HepG2 (cell line): ENCODE data around the gene HYAL1. TPM values are rescaled to one million over a fixed set of nuclear protein-coding genes. Genes with fewer than 3 reads are reported as not detected.
A peak's percentile ranks its signal among the peaks of the same experiment; 100 is the strongest.

ENCODE experiments used
- CC2D1A ChIP-seq: sonication (generic); formaldehyde crosslinking; IDR thresholded peaks from 2 replicates; pipeline ENCODE4 v1.8.1; 2023; ENCODE audit warnings: mild to moderate bottlenecking, missing genetic modification reagents
- EP300 ChIP-seq, 3 experiments: sonication (generic) in 1 of 3; formaldehyde crosslinking in 1 of 3; IDR thresholded peaks; 2 replicates each; pipeline versions ENCODE4 v1.5.1 to v1.6.1; 2011 to 2020; ENCODE audit warnings: low read depth in 2 of 3, low read length in 2 of 3, borderline replicate concordance in 1 of 3, improper control_type of control experiment in 1 of 3, mild to moderate bottlenecking in 1 of 3, missing genetic modification reagents in 1 of 3, moderate library complexity in 1 of 3
- ESRRA ChIP-seq: sonication (generic); formaldehyde crosslinking; IDR thresholded peaks from 2 replicates; pipeline ENCODE4 v1.5.1; 2020; ENCODE audit warnings: mild to moderate bottlenecking, low read depth, missing genetic modification reagents
- KAT2B ChIP-seq: fragments of 150-350 bp; IDR thresholded peaks from 2 replicates; pipeline ENCODE4 v1.6.1; 2014; ENCODE audit warnings: low read depth, low read length, borderline replicate concordance
- KDM2A ChIP-seq: sonication (generic); formaldehyde crosslinking; IDR thresholded peaks from 2 replicates; pipeline ENCODE4 v1.4.0; 2020; ENCODE audit warnings: low read depth, missing genetic modification reagents, borderline replicate concordance
- MAFF ChIP-seq: IDR thresholded peaks from 2 replicates; pipeline ENCODE4 v1.6.1; 2011; ENCODE audit warnings: low read depth, low read length, improper control_type of control experiment
- MEIS2 ChIP-seq: sonication (generic); formaldehyde crosslinking; IDR thresholded peaks from 2 replicates; pipeline ENCODE4 v1.9.0; 2021; ENCODE audit warnings: mild to moderate bottlenecking, missing genetic modification reagents
- NBN ChIP-seq: fragments of 450-650 bp; conservative IDR thresholded peaks from 2 replicates; pipeline ENCODE4 v1.6.1; 2017
- REL ChIP-seq: sonication (generic); formaldehyde crosslinking; conservative IDR thresholded peaks from 2 replicates; pipeline ENCODE4 v1.8.0; 2022; ENCODE audit warnings: mild to moderate bottlenecking, missing genetic modification reagents, moderate library complexity
- ZKSCAN1 ChIP-seq: fragments of 150-350 bp; IDR thresholded peaks from 2 replicates; pipeline ENCODE4 v1.6.1; 2014; ENCODE audit warnings: low read length
- ZNF138 ChIP-seq: sonication (generic); formaldehyde crosslinking; IDR thresholded peaks from 2 replicates; pipeline ENCODE4 v1.5.0; 2020; ENCODE audit warnings: mild to moderate bottlenecking, low read depth, missing genetic modification reagents
- ZNF367 ChIP-seq: sonication (generic); formaldehyde crosslinking; IDR thresholded peaks from 2 replicates; pipeline ENCODE4 v1.4.0; 2020; ENCODE audit warnings: missing genetic modification reagents, borderline replicate concordance
- ZNF460 ChIP-seq: sonication (generic); formaldehyde crosslinking; IDR thresholded peaks from 2 replicates; pipeline ENCODE4 v1.5.1; 2020; ENCODE audit warnings: missing genetic modification reagents, mild to moderate bottlenecking, borderline replicate concordance
- ZNF543 ChIP-seq: sonication (generic); formaldehyde crosslinking; IDR thresholded peaks from 2 replicates; pipeline ENCODE4 v1.4.0; 2020; ENCODE audit warnings: mild to moderate bottlenecking, missing genetic modification reagents
- ZNF607 ChIP-seq: sonication (generic); formaldehyde crosslinking; IDR thresholded peaks from 2 replicates; pipeline ENCODE4 v1.5.1; 2020; ENCODE audit warnings: missing genetic modification reagents, mild to moderate bottlenecking, borderline replicate concordance
- ZNF619 ChIP-seq: sonication (generic); formaldehyde crosslinking; IDR thresholded peaks from 2 replicates; pipeline ENCODE4 v1.4.0; 2020; ENCODE audit warnings: mild to moderate bottlenecking, missing genetic modification reagents
- ZNF660 ChIP-seq: sonication (generic); formaldehyde crosslinking; IDR thresholded peaks from 2 replicates; pipeline ENCODE4 v1.5.1; 2020; ENCODE audit warnings: mild to moderate bottlenecking, low read depth, missing genetic modification reagents, borderline replicate concordance
- polyA plus RNA-seq, 8 experiments: library from polyadenylated mRNA; depleted of rRNA in 3 of 8; stranded (reverse) in 7 of 8; unstranded in 1 of 8; fragments of >200 nt; fragmentation: Illumina TruSeq in 4 of 8; extraction: Trizol in 4 of 8; gene quantifications; 2 replicates each; pipeline versions ENCODE4 v1.2.1 to v1.2.3, GENCODE V29; 2011 to 2016; ENCODE audit warnings: low read depth in 4 of 8, missing spikeins in 1 of 8, mixed read lengths in 1 of 8; ENCODE audit not compliant: insufficient read depth in 1 of 8
- total RNA-seq, 5 experiments: library from RNA; depleted of rRNA; stranded (reverse); fragments of >200 nt; fragmentation: Illumina TruSeq; extraction: Trizol; gene quantifications; 2 replicates each; pipeline ENCODE4 v1.2.3, GENCODE V29; 2016; ENCODE audit warnings: low read depth in 1 of 5
- TF ChIP-seq, protein P1 (sequence below): sonication (generic); formaldehyde crosslinking; IDR thresholded peaks from 2 replicates; pipeline ENCODE4 v1.5.0; 2020; ENCODE audit warnings: missing genetic modification reagents, mild to moderate bottlenecking, borderline replicate concordance
- TF ChIP-seq, protein P2 (sequence below): sonication (generic); formaldehyde crosslinking; IDR thresholded peaks from 2 replicates; pipeline ENCODE4 v1.4.0; 2020; ENCODE audit warnings: low read depth, missing genetic modification reagents
- TF ChIP-seq, protein P3 (sequence below): fragments of 450-650 bp; IDR thresholded peaks from 2 replicates; pipeline ENCODE4 v1.6.1; 2017
- TF ChIP-seq, protein P4 (sequence below): sonication (generic); formaldehyde crosslinking; IDR thresholded peaks from 2 replicates; pipeline ENCODE4 v1.4.0; 2020; ENCODE audit warnings: mild to moderate bottlenecking, missing genetic modification reagents

The HYAL1 gene
- total and polyA plus RNA-seq, 2 of the 13 experiments (the other 11 are each of a cell fraction or from before 2014, with no cell fraction given), result 76.5 to 193 TPM

- TF ChIP-seq ZNF607 (CRISPR knock-in tag) (no peak), ZNF138 (no peak), REL (CRISPR knock-in tag) (no peak), NBN (no peak), KDM2A (CRISPR knock-in tag) (peak; percentile 78; the same call in 1 of the 2 replicates), ZNF460 (no peak), ZKSCAN1 (no peak), ZNF367 (no peak), CC2D1A (no peak), MAFF (no peak), EP300 (IDR thresholded peaks at IDR 0.05; ENCODE audit: low read depth in 2 of 2, low read length in 2 of 2) (0 out of 4 replicates have a peak, but pooled peaks of 1 of the 2 experiments have one; percentile 26), EP300 (CRISPR knock-in tag; IDR thresholded peaks at IDR 0.05; ENCODE audit: borderline replicate concordance) (peak; percentile 41; the same call in 1 of the 2 replicates), ZNF619 (CRISPR knock-in tag) (no peak), ESRRA (CRISPR knock-in tag) (no peak), MEIS2 (CRISPR knock-in tag) (no peak), ZNF660 (CRISPR knock-in tag) (no peak), ZNF543 (no peak), KAT2B (no peak)
- TF ChIP-seq, protein P1, sequence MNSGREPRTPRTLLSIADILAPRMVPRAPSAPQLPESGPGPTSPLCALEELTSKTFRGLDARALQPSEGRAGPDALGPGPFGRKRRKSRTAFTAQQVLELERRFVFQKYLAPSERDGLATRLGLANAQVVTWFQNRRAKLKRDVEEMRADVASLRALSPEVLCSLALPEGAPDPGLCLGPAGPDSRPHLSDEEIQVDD (CRISPR knock-in tag), result no peak
- TF ChIP-seq, protein P2, sequence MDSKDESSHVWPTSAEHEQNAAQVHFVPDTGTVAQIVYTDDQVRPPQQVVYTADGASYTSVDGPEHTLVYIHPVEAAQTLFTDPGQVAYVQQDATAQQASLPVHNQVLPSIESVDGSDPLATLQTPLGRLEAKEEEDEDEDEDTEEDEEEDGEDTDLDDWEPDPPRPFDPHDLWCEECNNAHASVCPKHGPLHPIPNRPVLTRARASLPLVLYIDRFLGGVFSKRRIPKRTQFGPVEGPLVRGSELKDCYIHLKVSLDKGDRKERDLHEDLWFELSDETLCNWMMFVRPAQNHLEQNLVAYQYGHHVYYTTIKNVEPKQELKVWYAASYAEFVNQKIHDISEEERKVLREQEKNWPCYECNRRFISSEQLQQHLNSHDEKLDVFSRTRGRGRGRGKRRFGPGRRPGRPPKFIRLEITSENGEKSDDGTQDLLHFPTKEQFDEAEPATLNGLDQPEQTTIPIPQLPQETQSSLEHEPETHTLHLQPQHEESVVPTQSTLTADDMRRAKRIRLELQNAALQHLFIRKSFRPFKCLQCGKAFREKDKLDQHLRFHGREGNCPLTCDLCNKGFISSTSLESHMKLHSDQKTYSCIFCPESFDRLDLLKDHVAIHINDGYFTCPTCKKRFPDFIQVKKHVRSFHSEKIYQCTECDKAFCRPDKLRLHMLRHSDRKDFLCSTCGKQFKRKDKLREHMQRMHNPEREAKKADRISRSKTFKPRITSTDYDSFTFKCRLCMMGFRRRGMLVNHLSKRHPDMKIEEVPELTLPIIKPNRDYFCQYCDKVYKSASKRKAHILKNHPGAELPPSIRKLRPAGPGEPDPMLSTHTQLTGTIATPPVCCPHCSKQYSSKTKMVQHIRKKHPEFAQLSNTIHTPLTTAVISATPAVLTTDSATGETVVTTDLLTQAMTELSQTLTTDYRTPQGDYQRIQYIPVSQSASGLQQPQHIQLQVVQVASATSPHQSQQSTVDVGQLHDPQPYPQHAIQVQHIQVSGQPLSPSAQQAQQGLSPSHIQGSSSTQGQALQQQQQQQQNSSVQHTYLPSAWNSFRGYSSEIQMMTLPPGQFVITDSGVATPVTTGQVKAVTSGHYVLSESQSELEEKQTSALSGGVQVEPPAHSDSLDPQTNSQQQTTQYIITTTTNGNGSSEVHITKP, result peak; percentile 52; the same call in 1 of the 2 replicates
- TF ChIP-seq, protein P3, sequence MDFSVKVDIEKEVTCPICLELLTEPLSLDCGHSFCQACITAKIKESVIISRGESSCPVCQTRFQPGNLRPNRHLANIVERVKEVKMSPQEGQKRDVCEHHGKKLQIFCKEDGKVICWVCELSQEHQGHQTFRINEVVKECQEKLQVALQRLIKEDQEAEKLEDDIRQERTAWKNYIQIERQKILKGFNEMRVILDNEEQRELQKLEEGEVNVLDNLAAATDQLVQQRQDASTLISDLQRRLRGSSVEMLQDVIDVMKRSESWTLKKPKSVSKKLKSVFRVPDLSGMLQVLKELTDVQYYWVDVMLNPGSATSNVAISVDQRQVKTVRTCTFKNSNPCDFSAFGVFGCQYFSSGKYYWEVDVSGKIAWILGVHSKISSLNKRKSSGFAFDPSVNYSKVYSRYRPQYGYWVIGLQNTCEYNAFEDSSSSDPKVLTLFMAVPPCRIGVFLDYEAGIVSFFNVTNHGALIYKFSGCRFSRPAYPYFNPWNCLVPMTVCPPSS, result no peak
- TF ChIP-seq, protein P4, sequence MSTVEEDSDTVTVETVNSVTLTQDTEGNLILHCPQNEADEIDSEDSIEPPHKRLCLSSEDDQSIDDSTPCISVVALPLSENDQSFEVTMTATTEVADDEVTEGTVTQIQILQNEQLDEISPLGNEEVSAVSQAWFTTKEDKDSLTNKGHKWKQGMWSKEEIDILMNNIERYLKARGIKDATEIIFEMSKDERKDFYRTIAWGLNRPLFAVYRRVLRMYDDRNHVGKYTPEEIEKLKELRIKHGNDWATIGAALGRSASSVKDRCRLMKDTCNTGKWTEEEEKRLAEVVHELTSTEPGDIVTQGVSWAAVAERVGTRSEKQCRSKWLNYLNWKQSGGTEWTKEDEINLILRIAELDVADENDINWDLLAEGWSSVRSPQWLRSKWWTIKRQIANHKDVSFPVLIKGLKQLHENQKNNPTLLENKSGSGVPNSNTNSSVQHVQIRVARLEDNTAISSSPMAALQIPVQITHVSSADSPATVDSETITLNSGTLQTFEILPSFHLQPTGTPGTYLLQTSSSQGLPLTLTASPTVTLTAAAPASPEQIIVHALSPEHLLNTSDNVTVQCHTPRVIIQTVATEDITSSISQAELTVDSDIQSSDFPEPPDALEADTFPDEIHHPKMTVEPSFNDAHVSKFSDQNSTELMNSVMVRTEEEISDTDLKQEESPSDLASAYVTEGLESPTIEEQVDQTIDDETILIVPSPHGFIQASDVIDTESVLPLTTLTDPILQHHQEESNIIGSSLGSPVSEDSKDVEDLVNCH (CRISPR knock-in tag), result no peak
Observed at GRCh38 chr3:50272911-50273688, 30.3 kb downstream of the HYAL1 start (continued).
